H1 (cell line): Measurements from ENCODE around the gene MYPOP.

ENCODE experiments used
- BACH1 ChIP-seq: IDR thresholded peaks from 2 replicates; pipeline ENCODE4 v1.6.1; 2012; ENCODE audit warnings: low read length, improper control_type of control experiment
- CTCF ChIP-seq, 3 experiments: IDR thresholded peaks; 1 replicate in 2 of 3; 2 replicates in 1 of 3; pipeline versions ENCODE4 v1.5.1 to v1.6.1; 2011; ENCODE audit warnings: low read length in 3 of 3, mild to moderate bottlenecking in 3 of 3, inconsistent platforms in 2 of 3, low read depth in 1 of 3, moderate library complexity in 1 of 3; ENCODE audit not compliant: insufficient read depth in 1 of 3; ENCODE audit errors: control extremely low read depth in 1 of 3
- EZH2 ChIP-seq: fragments of 200-600 bp; sonication (generic); IDR thresholded peaks from 2 replicates; pipeline ENCODE4 v1.7.1; 2012; ENCODE audit warnings: low read depth, mild to moderate bottlenecking, moderate library complexity, low read length, inconsistent platforms; ENCODE audit not compliant: severe bottlenecking
- JUN ChIP-seq: IDR thresholded peaks from 2 replicates; pipeline ENCODE4 v1.6.1; 2011; ENCODE audit warnings: low read depth, mild to moderate bottlenecking, improper control_type of control experiment, low read length
- POLR2A ChIP-seq, 2 experiments: IDR thresholded peaks; 1 replicate in 1 of 2; 2 replicates in 1 of 2; pipeline ENCODE4 v1.6.1; 2011; ENCODE audit warnings: low read depth in 2 of 2, low read length in 2 of 2, mild to moderate bottlenecking in 2 of 2; ENCODE audit errors: control extremely low read depth in 1 of 2
- POLR2AphosphoS5 ChIP-seq: IDR thresholded peaks from 2 replicates; pipeline ENCODE4 v1.6.1; 2011; ENCODE audit warnings: low read depth, low read length
- RFX5 ChIP-seq: IDR thresholded peaks from 2 replicates; pipeline ENCODE4 v1.6.1; 2011; ENCODE audit warnings: low read depth, low read length, improper control_type of control experiment, borderline replicate concordance
- SP1 ChIP-seq: IDR thresholded peaks from 2 replicates; pipeline ENCODE4 v1.6.1; 2011; ENCODE audit warnings: low read depth, low read length
- USF2 ChIP-seq: IDR thresholded peaks from 2 replicates; pipeline ENCODE4 v1.6.1; 2011; ENCODE audit warnings: low read length, improper control_type of control experiment
- TF ChIP-seq, protein P1 (sequence below): IDR thresholded peaks from 2 replicates; pipeline ENCODE4 v1.6.1; 2011; ENCODE audit warnings: low read depth, mild to moderate bottlenecking, low read length; ENCODE audit not compliant: insufficient read depth

DNA sequence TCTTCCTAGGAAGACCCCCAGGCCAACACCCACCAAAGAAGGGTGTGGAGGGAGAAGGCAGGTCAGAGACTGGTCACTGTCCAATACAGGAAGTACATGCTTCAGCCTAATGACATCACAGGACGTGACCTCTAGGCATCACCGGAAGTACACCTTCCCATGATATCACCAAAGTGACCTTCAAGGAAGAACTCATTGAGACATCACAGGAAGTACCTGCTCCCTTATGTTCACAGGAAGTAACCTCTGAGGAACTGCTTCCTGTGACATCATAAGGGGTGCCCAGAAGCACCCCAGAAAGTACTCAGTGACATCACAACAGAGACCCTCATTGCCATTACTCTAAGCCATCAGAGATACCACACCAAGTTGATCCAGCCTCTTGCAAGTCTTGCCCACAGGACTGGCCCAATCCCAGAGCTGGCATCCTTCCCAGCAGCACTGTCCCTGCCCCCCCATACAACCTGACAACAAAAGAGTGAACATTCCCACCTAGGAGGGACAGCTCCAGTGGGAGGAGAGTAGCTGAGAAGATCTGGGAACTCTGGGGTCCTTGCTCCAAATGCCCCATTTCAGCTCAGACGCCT, 36.4 kb upstream of the MYPOP start:
- TF ChIP-seq, protein P1, sequence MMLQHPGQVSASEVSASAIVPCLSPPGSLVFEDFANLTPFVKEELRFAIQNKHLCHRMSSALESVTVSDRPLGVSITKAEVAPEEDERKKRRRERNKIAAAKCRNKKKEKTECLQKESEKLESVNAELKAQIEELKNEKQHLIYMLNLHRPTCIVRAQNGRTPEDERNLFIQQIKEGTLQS = no peak
- TF ChIP-seq POLR2A (IDR thresholded peaks at IDR 0.05; ENCODE audit: control extremely low read depth in 1 of 2, low read depth in 2 of 2, low read length in 2 of 2) = no peak
- no peak for TF ChIP-seq BACH1
- no peak for TF ChIP-seq POLR2AphosphoS5
- no peak for TF ChIP-seq CTCF (IDR thresholded peaks at IDR 0.05; ENCODE audit: control extremely low read depth in 1 of 3, insufficient read depth in 1 of 3, low read depth in 1 of 3, low read length in 3 of 3)
- no peak for TF ChIP-seq EZH2
- TF ChIP-seq RFX5 = no peak
- no peak for TF ChIP-seq SP1
- TF ChIP-seq USF2 = no peak
- no peak for TF ChIP-seq JUN
